ENCODE results near the gene CDT1.

Gene CDT1

DNA sequence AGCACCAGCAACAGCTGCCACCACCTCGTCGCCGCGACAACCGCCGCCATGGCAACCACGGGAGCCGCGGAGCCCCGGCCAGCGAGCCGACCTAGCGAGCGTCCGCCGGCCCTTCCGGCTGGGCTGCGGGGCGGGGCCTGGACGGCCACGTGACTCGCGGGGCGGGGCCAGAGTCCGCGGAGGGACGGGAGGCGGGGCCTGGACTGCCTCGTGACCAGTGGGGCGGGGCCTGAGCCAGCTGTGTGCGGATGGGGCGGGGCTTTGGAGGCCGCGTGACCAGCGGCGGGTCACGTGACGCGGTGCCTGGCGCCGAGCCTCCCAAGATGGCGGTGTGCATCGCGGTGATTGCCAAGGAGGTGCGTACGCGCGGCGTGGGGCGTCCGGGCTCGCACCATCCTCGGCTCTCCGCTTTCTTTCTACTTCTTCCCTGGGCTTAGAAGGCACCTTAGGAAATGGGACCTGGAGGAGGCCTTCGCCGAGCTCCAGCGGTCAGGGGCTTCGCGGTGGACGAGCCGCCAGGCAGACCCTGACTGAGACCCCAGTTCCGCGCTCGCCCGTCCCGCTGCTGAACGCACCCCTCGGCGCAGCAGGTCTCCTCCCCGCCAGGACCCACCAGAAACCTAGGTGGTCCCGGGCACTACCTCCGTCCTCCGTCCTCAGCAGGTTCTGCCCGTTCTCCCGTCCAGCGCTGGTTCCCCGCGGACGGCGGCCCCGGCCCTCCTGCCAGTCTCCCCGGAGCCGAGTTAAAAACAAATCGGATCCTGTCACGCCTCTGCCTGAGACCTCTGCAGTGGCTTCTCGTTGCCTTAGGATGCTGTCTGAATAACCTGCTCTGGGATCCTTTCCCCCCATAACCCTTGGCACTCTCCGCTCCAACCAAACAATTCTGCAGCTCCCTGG lies 53.5 kb downstream of the CDT1 start, which contains the start of the genes GALNS and TRAPPC2L:
GALNS (minus strand) TSS at position 120 of the 900 bp plus-strand sequence; CDS start at position 50, 70 bp downstream.
TRAPPC2L (plus strand) TSS at position 300 of the 900 bp plus-strand sequence; CDS start at position 324, 24 bp downstream.
- peak; percentile 66 for DNase-seq (ENCODE audit: low read depth)

DNA sequence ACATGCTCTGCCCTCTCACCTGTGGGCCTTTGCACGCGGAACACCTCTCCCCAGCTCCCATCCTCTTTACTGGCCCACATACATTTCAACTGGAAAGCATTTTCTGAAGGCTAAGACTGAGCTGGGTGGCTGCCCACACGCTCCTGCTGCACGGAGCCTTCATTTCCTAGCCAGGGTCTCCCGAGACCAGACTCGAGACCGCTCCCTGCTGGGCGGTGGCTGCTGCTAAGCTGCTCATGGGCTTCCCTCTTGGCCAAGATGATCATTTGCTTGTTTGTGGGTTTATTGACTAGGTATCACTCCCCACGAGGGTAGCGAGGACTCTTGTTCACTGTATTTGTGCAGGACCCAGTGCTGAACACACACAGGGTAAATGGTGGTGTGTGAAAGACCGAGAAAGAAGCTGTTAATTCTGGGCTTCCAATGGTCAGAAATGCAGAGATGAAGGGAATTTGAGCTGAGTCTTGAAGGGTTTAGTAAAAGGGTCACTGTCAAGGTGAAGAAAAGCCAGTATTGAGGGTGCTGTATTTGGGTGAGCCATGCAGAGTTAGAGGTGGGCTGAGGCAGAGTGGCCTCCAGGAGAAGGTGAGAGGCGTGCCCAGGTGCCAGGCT lies 54.2 kb downstream of the CDT1 start:
- peak; percentile 34 for DNase-seq (ENCODE audit: low read depth)
